T follicular helper cell (primary cell): ENCODE data around the gene IRF9.
A peak's percentile ranks its signal among the peaks of the same experiment; 100 is the strongest.

ENCODE experiments used
- DNase-seq: peaks from one replicate; pipeline ENCODE4 v3.0.0-alpha.2; 2020; ENCODE audit warnings: low read depth

The IRF9 gene

GRCh38 chr14:24132061-24132685 lies 28.9 kb upstream of the IRF9 start:
- peak; percentile 16 for DNase-seq

DNA sequence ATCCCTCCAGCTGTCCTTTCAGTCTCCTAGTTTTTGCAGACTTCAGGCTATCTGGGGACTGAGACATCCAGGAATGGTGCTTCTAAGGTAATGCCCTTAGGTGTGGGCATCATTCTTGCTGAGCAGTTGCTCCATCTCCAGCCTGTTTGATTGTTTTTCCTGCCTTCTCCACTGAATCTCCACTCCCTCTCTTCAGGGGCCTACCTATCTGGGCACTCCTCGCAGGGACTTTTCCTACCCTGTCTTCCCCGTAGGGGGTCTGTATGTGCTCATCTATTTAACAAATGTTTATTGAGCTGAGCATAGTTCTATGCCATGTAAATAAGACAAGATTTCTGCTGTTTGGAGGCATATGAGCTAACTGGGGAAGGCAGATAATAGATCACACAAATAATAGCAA lies 28.1 kb upstream of the IRF9 start:
- no peak for DNase-seq

DNA sequence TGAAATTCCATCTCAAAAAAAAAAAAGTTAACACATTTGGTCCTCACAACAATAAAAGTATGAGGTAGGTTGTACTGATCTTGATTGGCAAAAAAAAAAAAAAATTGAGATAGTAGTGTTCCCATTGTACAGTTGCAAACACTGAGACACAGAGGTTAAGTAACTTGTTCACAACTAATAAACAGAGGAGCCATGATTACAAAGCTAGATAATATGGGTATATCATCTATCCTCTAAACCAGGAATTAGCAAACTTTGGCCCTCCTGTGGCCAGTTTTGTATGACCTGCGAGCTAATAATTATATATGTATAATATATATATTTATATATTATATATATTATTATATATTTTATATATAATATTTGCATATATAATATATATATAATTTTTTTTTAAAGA lies 27.3 kb upstream of the IRF9 start:
- DNase-seq: no peak

DNA sequence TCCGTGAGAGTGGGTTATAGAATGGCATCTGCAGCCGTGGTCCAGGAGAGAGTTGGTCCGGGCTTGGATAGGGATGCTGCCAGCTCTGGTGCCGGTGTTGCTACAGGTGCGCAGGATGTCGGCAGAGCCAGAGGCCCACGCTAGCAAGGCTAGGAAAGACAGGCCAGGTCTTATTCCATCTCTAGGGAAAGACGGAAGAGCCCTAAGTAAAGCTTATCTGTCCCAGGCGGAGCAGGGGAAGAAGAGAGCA lies 25.6 kb upstream of the IRF9 start:
- DNase-seq: no peak

DNA sequence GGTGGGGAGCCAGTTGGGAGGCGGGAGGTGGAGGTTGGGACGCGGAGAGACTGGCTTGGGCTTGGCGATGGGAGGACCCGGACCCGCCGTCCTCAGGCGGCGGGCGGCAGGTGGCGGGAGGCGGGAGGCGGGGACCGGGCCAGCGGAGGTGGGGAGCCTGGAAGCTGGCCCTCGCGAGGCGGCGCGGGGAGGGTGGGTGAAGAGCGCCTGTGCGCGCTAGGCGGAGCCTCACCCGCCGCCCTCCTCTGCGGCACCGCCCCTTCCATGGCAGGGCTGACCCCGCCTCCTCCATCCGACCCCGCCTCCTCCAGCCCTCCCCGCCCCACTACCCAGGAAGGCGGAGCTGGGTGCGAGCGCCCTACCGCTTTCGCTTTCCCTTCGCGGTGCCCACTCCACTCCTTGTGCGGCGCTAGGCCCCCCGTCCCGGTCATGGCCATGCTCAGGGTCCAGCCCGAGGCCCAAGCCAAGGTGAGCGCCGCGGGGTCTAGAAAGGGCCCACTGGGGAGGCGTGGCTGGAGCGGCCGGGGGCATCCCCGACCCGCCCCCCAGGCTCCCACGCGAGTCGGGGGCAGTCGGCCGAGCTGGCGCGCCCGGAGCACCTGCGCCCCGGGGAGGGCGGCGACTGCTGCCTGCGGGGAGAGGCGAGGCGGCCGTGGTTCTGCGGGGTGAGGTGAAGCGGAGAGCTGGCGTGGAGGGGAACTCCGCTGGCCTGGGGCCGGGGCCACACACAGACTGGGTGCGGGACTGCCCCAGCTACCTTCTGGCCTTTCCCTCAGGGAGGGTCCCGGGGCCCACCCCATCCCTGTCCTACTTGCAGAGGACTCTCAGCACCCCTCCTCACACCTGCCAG lies 25.0 kb upstream of the IRF9 start, which contains the start of gene PSME1:
Gene PSME1, plus strand, starts transcription at position 361 of the 850 bp plus-strand sequence. Its CDS starts 69 bp downstream, at position 430.
- peak; percentile 92 for DNase-seq

GRCh38 chr14:24136684-24137528 lies 24.2 kb upstream of the IRF9 start:
- DNase-seq: no peak

- no peak for DNase-seq
Observed at GRCh38 chr14:24137529-24138395, 23.3 kb upstream of the IRF9 start.

GRCh38 chr14:24138396-24139271 lies 22.4 kb upstream of the IRF9 start:
- no peak for DNase-seq

DNA sequence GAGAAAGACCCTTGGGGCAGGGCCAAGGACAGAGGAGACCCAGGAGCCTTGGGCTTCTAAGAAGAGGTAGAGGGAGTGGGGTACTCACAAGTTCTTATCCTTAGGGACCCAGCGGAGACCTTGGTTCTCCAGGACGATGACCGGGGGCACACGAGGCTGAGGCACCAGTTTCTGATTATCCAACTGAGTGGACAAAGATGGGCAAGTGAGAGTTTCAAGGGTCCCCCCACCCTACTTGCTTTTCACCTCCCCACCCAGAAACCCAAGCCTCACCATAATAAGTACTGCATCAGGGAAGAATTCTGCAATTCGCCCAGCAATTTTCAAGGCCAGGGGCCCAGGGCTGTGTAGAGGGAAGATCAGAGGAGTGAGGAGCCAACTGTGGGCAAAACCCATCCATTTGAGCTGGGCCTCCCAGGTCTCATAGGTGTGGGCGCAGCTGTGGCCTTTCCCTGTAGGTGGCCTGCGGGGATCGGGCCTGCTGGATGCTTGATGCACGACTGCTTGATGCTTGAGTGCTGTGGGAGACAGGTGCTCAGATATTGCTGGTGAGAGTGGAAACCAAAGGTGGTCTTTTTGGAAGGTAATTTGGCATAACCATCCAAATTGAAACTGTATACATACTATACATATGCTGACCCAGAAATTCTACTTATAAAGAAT lies 21.7 kb upstream of the IRF9 start:
- no peak for DNase-seq

DNA sequence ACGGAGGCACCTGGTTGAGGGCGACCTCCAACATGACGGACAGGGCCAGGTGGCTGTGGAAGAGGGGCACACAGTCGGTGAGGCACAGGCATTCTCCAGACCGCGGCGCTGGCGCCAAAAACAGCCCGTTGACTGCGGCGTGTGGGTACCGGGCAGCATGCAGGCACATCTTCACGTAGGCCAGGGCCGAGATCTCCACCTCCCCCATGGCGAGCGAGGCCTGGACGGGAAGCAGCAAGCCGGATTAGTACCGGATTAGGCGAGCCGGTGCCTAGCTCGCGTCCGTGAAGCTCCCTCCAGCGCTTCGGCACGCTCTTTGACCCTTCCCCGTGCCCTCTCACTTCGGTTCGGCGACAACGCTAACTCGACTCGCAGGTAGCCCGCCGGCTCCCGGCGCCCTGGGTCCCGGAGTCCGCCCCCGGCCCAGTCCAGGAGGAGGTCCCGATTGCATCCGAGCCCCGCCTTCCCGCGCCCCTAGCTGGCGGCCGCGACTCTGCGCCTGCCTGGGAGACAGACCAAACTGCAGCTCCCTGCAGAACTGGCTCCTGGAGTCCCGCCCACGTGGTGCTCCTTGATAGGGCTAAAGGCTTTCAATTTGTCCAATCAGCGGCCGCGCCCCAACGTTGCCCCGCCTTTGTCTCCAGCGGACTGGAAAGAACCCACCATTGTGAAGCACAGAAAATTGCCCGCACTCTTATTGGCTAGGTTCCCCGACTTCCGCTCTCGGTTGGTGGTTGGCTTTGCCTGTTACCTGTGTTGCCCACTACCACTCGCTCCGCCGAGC lies 19.8 kb upstream of the IRF9 start, which contains the start of gene EMC9:
Gene EMC9, minus strand, starts transcription at position 495 of the 784 bp plus-strand sequence. Its CDS starts 287 bp downstream, at position 208.
- DNase-seq: peak; percentile 99

DNA sequence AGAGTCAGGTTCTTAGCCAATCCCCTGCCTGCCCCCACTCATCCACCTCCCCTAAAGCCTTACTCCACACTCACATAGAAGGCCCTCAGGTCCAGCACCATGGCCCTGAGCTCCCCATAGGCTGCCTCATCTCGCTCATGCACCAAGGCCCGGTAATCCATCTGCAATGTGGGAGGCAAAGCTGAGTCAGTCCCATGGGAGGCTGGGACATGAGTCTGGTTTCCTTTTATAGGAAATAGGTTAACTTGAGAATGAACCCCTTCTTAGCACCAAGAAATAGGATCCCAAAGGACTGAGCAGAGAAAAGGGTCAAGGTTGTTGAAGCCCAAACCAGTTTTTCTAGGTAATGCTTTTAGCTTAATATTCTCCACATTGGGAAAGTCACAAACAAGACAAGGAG lies 17.6 kb upstream of the IRF9 start:
- DNase-seq: no peak

GRCh38 chr14:24144451-24144850 lies 16.6 kb upstream of the IRF9 start:
- DNase-seq: no peak

GRCh38 chr14:24145219-24145618 lies 15.8 kb upstream of the IRF9 start:
- DNase-seq: no peak

DNA sequence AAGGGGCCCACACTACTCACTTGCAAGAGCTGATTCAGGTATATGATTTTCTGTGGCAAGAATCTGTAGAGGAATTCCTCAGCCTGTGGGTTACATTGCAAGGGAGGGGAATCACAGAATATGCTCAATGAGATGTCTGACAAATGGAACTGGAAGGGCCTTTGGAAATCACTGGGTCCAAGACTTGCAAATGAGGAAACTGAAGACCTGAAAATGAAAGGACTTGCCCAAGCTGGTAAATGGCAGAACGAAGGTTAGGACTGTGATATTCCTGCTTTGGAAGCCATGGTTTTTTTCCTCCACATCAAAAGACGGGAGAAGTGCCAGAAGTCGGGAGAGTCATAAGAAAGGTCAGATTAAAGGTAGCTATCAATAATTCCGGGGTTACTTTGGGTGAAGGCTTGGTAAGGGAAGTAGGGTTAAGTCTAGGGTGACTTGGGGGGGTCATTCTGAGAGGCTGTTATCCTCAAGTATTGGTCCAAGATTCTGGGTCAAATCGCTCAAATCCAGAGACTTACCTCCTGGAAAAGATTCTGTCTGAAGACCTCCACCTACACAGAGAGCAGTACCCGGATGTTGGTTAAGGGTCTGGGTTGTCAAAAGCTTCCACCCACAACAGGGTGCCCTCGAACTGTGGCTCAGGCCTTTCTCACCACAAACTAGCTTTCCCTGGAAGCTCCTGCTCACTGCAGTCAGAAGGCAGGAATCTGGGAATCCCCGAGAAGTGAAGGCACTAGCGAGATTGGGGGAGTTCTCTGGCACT lies 15.2 kb upstream of the IRF9 start:
- DNase-seq: no peak

GRCh38 chr14:24146453-24146977 lies 14.6 kb upstream of the IRF9 start, which contains the start of gene PSME2:
PSME2 (minus strand) TSS chr14:24146610; CDS start chr14:24146581, 29 bp downstream.
- peak; percentile 65 for DNase-seq

GRCh38 chr14:24146978-24147760 lies 13.9 kb upstream of the IRF9 start, which contains the start of gene RNF31:
RNF31 (plus strand) TSS chr14:24147498; CDS start chr14:24147699, 201 bp downstream.
- peak; percentile 96 for DNase-seq

- DNase-seq: no peak
Observed at GRCh38 chr14:24147761-24148428, 13.2 kb upstream of the IRF9 start.
